Thoracic aorta (tissue), 2 donors: Measurements from ENCODE around the gene PDE6G. TPM values are rescaled to one million over a fixed set of nuclear protein-coding genes. Genes with fewer than 3 reads are reported as not detected.

Source experiments
- ATAC-seq: fragments of 150-250 bp; one replicate; pipeline ENCODE4 v1.8.0; 2017; ENCODE audit warnings: low read depth; ENCODE audit not compliant: insufficient number of reproducible peaks, low FRiP score
- DNase-seq: peaks from one replicate; pipeline ENCODE4 v3.0.0-alpha.2; 2020; ENCODE audit warnings: low spot score
- H3K27ac ChIP-seq, 2 donors: fragments of 200-600 bp; sonication (generic); 1 replicate in 1 of 2; 2 replicates in 1 of 2; pipeline ENCODE4 v1.5.1; 2016; ENCODE audit warnings: mild to moderate bottlenecking in 2 of 2, moderate library complexity in 2 of 2
- H3K27me3 ChIP-seq: fragments of 200-600 bp; sonication (generic); replicated peaks from 2 replicates; pipeline ENCODE4 v1.6.0; 2016; ENCODE audit warnings: mild to moderate bottlenecking; ENCODE audit not compliant: insufficient read depth
- H3K36me3 ChIP-seq: fragments of 200-600 bp; sonication (generic); one replicate; pipeline ENCODE4 v1.5.1; 2016
- H3K4me1 ChIP-seq, 2 donors: fragments of 200-600 bp; sonication (generic); 1 replicate in 1 of 2; 2 replicates in 1 of 2; pipeline versions ENCODE4 v1.5.1 to v1.6.0; 2016; ENCODE audit warnings: low read depth in 2 of 2, mild to moderate bottlenecking in 1 of 2; ENCODE audit not compliant: control insufficient read depth in 1 of 2
- H3K4me3 ChIP-seq: fragments of 200-600 bp; sonication (generic); 2 replicates; pipeline ENCODE4 v1.5.1; 2016; ENCODE audit warnings: mild to moderate bottlenecking
- H3K9me3 ChIP-seq: fragments of 200-600 bp; sonication (generic); 2 replicates; pipeline ENCODE4 v1.5.1; 2016
- total RNA-seq, 2 donors: library from RNA; depleted of rRNA; stranded (reverse); fragments of >200 nt; gene quantifications; one replicate each; pipeline versions ENCODE4 v1.1.0 to v1.2.3, GENCODE V29; 2016
- TF ChIP-seq, protein P1 (sequence below): fragments of 200-600 bp; sonication (generic); IDR thresholded peaks from one replicate; pipeline ENCODE4 v1.5.1; 2019; ENCODE audit warnings: antibody characterized with exemption

The PDE6G gene
- total RNA-seq, 2 donors from 2014 or later = not detected

DNA sequence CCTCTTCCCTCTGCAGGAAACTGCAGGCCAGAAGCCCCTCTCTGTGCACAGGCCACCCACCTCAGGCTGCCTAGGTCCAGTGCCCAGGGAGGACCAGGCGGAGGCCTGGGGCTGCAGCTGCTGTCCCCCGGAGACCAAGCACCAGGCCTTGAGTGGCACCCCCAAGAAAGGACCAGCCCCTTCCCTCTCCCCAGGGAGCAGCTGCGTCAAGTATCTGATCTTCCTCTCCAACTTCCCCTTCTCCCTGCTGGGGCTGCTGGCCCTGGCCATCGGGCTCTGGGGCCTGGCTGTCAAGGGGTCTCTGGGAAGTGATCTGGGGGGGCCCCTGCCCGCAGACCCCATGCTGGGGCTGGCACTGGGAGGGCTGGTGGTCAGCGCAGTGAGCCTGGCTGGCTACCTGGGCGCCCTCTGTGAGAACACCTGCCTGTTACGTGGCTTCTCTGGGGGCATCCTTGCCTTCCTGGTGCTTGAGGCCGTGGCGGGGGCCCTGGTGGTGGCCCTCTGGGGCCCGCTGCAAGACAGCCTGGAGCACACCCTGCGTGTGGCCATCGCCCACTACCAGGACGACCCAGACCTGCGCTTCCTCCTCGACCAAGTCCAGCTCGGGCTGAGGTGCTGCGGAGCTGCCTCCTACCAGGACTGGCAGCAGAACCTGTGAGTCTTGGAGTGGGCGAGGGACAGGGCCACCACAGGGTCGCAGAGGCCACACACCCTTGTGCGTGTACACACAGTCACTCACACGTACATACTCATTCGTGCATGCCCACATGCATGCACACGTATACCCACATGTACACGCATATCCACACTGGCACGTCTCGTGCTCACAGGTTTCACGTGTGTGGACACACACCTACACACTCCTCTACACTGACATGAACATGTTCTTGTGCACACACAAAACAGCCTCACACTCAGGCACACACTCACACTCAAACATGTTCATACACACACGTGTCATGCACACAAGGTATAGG, 11.1 kb downstream of the PDE6G start:
- Histone ChIP-seq H3K36me3 (no peaks in the 10 kb centered on the region), H3K4me1 (no peaks in the 10 kb centered on the region), H3K27ac (no peak overlapping the region), H3K27me3 (peaks cover 3% of the 10 kb centered on the region), H3K4me3 (no peak overlapping the region), H3K9me3 (no peaks in the 10 kb centered on the region)
- TF ChIP-seq, protein P1, sequence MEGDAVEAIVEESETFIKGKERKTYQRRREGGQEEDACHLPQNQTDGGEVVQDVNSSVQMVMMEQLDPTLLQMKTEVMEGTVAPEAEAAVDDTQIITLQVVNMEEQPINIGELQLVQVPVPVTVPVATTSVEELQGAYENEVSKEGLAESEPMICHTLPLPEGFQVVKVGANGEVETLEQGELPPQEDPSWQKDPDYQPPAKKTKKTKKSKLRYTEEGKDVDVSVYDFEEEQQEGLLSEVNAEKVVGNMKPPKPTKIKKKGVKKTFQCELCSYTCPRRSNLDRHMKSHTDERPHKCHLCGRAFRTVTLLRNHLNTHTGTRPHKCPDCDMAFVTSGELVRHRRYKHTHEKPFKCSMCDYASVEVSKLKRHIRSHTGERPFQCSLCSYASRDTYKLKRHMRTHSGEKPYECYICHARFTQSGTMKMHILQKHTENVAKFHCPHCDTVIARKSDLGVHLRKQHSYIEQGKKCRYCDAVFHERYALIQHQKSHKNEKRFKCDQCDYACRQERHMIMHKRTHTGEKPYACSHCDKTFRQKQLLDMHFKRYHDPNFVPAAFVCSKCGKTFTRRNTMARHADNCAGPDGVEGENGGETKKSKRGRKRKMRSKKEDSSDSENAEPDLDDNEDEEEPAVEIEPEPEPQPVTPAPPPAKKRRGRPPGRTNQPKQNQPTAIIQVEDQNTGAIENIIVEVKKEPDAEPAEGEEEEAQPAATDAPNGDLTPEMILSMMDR = no peak
- DNase-seq = no peak
- no peak for ATAC-seq

DNA sequence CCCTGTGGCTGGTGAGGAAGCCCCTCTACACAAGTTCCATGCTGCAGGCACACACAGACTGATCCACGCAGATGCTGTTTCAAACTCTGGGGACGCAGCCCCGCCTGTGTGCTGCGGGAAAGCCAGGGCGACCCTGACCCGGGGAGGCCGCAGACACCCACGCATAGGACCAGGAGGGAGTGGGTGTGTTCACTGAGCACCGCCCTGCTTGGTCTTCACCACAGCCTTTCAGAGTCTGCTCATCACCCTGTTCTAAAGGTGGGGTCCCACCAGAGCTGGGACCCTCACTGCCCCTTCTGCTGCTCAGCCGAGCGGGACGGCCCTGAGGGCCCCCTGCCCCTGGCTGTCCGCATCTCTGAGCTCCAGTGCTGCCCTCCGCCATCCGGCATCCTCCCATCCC, 11.8 kb downstream of the PDE6G start:
- DNase-seq = no peak
- no peak for ATAC-seq

DNA sequence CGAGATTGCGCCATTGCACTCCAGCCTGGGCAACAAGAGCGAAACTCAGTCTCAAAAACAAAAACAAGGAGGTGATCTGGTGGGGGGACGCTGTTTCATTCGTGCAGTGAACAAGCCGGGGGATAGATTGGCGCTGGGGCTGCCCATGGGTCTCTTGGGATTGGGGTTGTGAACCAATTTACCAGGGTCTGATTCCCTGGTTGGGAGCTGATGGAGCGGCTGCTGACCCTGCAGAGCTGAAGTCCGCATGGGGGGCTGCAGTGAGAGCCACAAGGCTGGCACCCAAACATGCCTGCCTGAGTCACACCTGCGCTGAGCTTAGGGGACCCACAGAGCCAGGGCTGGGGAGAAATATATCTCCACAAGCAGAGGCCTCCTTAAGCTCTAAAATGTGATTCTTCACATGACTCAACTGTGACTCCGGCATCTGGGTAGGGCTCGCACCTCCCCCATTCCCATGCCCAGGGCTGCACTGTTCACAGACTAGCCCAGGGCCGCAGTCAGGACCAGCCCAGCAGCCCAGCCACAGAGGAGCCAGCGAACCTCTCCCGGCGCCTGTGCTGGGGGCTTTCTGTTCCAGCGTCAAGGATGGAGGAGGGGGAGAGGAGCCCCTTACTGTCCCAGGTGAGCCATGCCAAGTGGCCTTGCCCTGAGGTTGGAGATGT, 14.4 kb downstream of the PDE6G start:
- Histone ChIP-seq H3K4me3 (no peak overlapping the region), H3K27ac (no peak overlapping the region), H3K36me3 (no peaks in the 10 kb centered on the region), H3K4me1 (peaks cover 0 to 4% of the 10 kb centered on the region in 2 donors), H3K27me3 (no peaks in the 10 kb centered on the region), H3K9me3 (no peaks in the 10 kb centered on the region)
- no peak for DNase-seq
- TF ChIP-seq, protein P1 = no peak
- ATAC-seq = no peak

More for the DNA sequence above, 11.8 kb downstream of the PDE6G start:
- no peak overlapping the region for H3K27ac ChIP-seq
- H3K4me1 ChIP-seq = no peaks in the 10 kb centered on the region
- TF ChIP-seq, protein P1 = no peak
- H3K9me3 ChIP-seq = no peaks in the 10 kb centered on the region
- no peak overlapping the region for H3K4me3 ChIP-seq
- no peaks in the 10 kb centered on the region for H3K36me3 ChIP-seq
- H3K27me3 ChIP-seq = peaks cover 3% of the 10 kb centered on the region

DNA sequence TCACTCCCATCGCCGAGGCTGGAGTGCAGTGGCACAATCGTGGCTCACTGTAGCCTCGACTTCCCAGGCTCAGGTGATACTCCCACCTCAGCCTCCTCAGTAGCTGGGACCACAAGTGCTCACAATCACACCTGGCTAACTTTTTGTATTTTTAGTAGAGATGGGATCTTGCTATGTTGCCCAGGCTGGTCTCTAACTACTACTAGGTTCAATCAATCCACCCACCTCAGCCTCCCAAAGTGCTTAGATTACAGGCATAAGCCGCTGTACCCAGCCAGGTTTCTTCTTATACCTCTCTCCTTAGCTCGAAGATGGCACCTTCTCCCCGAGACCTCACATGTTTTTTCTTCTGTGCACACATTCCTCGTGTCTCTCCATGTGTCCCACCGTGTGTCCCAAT, 16.3 kb downstream of the PDE6G start:
- no peaks in the 10 kb centered on the region for H3K9me3 ChIP-seq
- no peaks in the 10 kb centered on the region for H3K27me3 ChIP-seq
- no peak overlapping the region for H3K27ac ChIP-seq
- DNase-seq = no peak
- H3K36me3 ChIP-seq = no peaks in the 10 kb centered on the region
- H3K4me3 ChIP-seq = no peak overlapping the region
- H3K4me1 ChIP-seq = peaks cover 11 to 17% of the 10 kb centered on the region in 2 donors
- TF ChIP-seq, protein P1 = no peak
- ATAC-seq = no peak

DNA sequence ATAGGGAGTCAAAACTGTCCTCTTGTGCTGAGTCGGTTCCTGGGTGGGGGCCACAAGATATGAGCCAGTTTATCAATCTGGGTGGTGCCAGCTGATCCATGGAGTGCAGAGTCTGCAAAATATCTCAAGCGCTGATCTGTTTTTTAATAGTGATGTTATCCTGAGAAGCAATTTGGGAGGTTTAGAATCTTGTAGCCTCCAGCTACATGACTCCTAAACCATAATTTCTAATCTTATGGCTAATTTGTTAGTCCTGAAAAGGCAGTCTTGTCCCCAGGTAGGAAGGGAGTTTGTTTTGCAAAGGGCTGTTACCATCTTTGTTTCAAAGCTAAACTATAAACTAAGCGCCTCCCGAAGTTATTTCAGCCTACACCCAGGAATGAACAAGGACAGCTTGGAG, 17.7 kb downstream of the PDE6G start:
- no peak for DNase-seq
- no peaks in the 10 kb centered on the region for H3K27me3 ChIP-seq
- no peak for ATAC-seq
- TF ChIP-seq, protein P1 = no peak
- no peaks in the 10 kb centered on the region for H3K9me3 ChIP-seq
- H3K4me1 ChIP-seq = peaks cover 23 to 31% of the 10 kb centered on the region in 2 donors
- no peaks in the 10 kb centered on the region for H3K36me3 ChIP-seq
- no peak overlapping the region for H3K4me3 ChIP-seq
- no peak overlapping the region for H3K27ac ChIP-seq
